K562 (cell line): Measurements from ENCODE around the gene ESR2. TPM values are rescaled to one million over a fixed set of nuclear protein-coding genes. Genes with fewer than 3 reads are reported as not detected.

Experiments used
- ARID2 ChIP-seq: fragments of 450-650 bp; IDR thresholded peaks from 2 replicates; pipeline ENCODE4 v1.6.1; 2017; ENCODE audit warnings: antibody characterized with exemption, mild to moderate bottlenecking
- ATF4 ChIP-seq: fragments of 450-650 bp; formaldehyde crosslinking; IDR thresholded peaks from 2 replicates; pipeline ENCODE4 v1.4.0; 2022; ENCODE audit warnings: mild to moderate bottlenecking, moderate library complexity
- C11orf30 ChIP-seq: fragments of 450-650 bp; IDR thresholded peaks from 2 replicates; pipeline ENCODE4 v1.6.1; 2016; ENCODE audit warnings: low read depth, mild to moderate bottlenecking
- CHD1 ChIP-seq: fragments of 200-600 bp; sonication (generic); IDR thresholded peaks from one replicate; pipeline ENCODE4 v1.6.1; 2012; ENCODE audit warnings: mild to moderate bottlenecking, moderate library complexity, low read length, inconsistent platforms
- EP400 ChIP-seq: fragments of 450-650 bp; IDR thresholded peaks from 2 replicates; pipeline ENCODE4 v1.6.1; 2017; ENCODE audit warnings: antibody characterized with exemption, mild to moderate bottlenecking, moderate library complexity
- HDGF ChIP-seq: fragments of 450-650 bp; IDR thresholded peaks from 2 replicates; pipeline ENCODE4 v1.6.1; 2016
- IRF1 ChIP-seq: sonication (generic); formaldehyde crosslinking; IDR thresholded peaks from 2 replicates; pipeline ENCODE4 v1.8.0; 2022; ENCODE audit warnings: missing genetic modification reagents, mild to moderate bottlenecking, borderline replicate concordance
- MAX ChIP-seq: sonication (generic); formaldehyde crosslinking; IDR thresholded peaks from 2 replicates; pipeline ENCODE4 v1.9.0; 2022; ENCODE audit warnings: mild to moderate bottlenecking, missing genetic modification reagents
- MTA3 ChIP-seq: fragments of 450-650 bp; formaldehyde crosslinking; IDR thresholded peaks from 2 replicates; pipeline ENCODE4 v1.6.1; 2017; ENCODE audit warnings: mild to moderate bottlenecking, borderline replicate concordance
- MYBL2 ChIP-seq, 2 experiments: fragments of 450-650 bp in 1 of 2; sonication (generic) in 1 of 2; formaldehyde crosslinking in 1 of 2; IDR thresholded peaks; 2 replicates each; pipeline versions ENCODE4 v1.6.1 to v1.8.1; 2017 to 2022; ENCODE audit warnings: borderline replicate concordance in 1 of 2, inconsistent platforms in 1 of 2, low read depth in 1 of 2, mild to moderate bottlenecking in 1 of 2, missing genetic modification reagents in 1 of 2, moderate library complexity in 1 of 2
- NFXL1 ChIP-seq: fragments of 450-650 bp; formaldehyde crosslinking; IDR thresholded peaks from 2 replicates; pipeline ENCODE4 v1.4.0; 2021; ENCODE audit warnings: mild to moderate bottlenecking
- NR2C1 ChIP-seq, 2 experiments: fragments of 450-650 bp; IDR thresholded peaks; 2 replicates each; pipeline ENCODE4 v1.6.1; 2017; ENCODE audit warnings: mild to moderate bottlenecking in 2 of 2, antibody characterized with exemption in 1 of 2, inconsistent platforms in 1 of 2, missing compliant biosample characterization in 1 of 2, missing genetic modification characterization in 1 of 2
- PHTF2 ChIP-seq: fragments of 250-450 bp; sonication (Bioruptor Pico); IDR thresholded peaks from 2 replicates; pipeline ENCODE4 v1.5.0; 2021; ENCODE audit warnings: mild to moderate bottlenecking
- PYGO2 ChIP-seq: fragments of 450-650 bp; IDR thresholded peaks from 2 replicates; pipeline ENCODE4 v1.6.1; 2016; ENCODE audit warnings: mild to moderate bottlenecking, missing genetic modification characterization, moderate library complexity, missing compliant biosample characterization
- STAT5A ChIP-seq: IDR thresholded peaks from 2 replicates; pipeline ENCODE4 v1.6.1; 2012; ENCODE audit warnings: low read length, inconsistent platforms, borderline replicate concordance
- THRB ChIP-seq: fragments of 450-650 bp; formaldehyde crosslinking; conservative IDR thresholded peaks from 2 replicates; pipeline ENCODE4 v1.4.0; 2022; ENCODE audit warnings: mild to moderate bottlenecking, missing genetic modification characterization
- U2AF2 ChIP-seq: fragments of 200-400 bp; formaldehyde crosslinking; optimal IDR thresholded peaks from 2 replicates; pipeline ENCODE3; 2017; ENCODE audit warnings: low read depth, mild to moderate bottlenecking, low read length
- XRCC3 ChIP-seq: fragments of 450-650 bp; IDR thresholded peaks from 2 replicates; pipeline ENCODE4 v1.6.1; 2017; ENCODE audit warnings: mild to moderate bottlenecking, moderate library complexity
- ZKSCAN8 ChIP-seq: fragments of 200-800 bp; sonication (Bioruptor generic); IDR thresholded peaks from 2 replicates; pipeline ENCODE4 v1.6.1; 2016; ENCODE audit warnings: missing genetic modification characterization, missing compliant biosample characterization
- ZNF592 ChIP-seq: fragments of 450-650 bp; IDR thresholded peaks from 2 replicates; pipeline ENCODE4 v1.6.1; 2017; ENCODE audit warnings: antibody characterized with exemption, mild to moderate bottlenecking
- polyA plus RNA-seq, 8 experiments: library from polyadenylated mRNA; depleted of rRNA in 4 of 8; stranded (reverse) in 5 of 8; unstranded in 3 of 8; fragments of >200 nt; fragmentation: Nextera tagmentation in 2 of 8; fragmentation: Illumina TruSeq in 1 of 8; extraction: Ambion mirVana in 2 of 8; extraction: Trizol in 1 of 8; gene quantifications; 2 replicates each; pipeline versions ENCODE4 v1.2.1 to v1.2.3, GENCODE V29; 2011 to 2014; ENCODE audit warnings: inconsistent platforms in 1 of 8, missing spikeins in 1 of 8
- total RNA-seq, 7 experiments: library from RNA; depleted of rRNA in 6 of 7; stranded (reverse); fragments of >200 nt in 6 of 7; fragmentation: Illumina TruSeq in 2 of 7; extraction: Trizol in 2 of 7; gene quantifications; 2 replicates each; pipeline versions ENCODE4 v1.2.1 to v1.2.3, GENCODE V29; 2011 to 2021; ENCODE audit warnings: low replicate concordance in 1 of 7
- TF ChIP-seq, protein P1 (sequence below): fragments of 450-650 bp; IDR thresholded peaks from 2 replicates; pipeline ENCODE4 v1.6.1; 2016; ENCODE audit warnings: missing biosample characterization, missing genetic modification characterization

ESR2 gene
- total and polyA plus RNA-seq, 9 of the 15 experiments (the other 6 are each of a cell fraction or from before 2014, with no cell fraction given), result 0.07 to 3.8 (median 2.0) TPM

GRCh38 chr14:64266239-64266638, 27.9 kb downstream of the ESR2 start (continued):
- no peak for TF ChIP-seq ZNF592
- TF ChIP-seq CHD1, result no peak
- TF ChIP-seq EP400, result peak; percentile 37; the same call in 1 of the 2 replicates
- TF ChIP-seq NR2C1 (IDR thresholded peaks at IDR 0.05), result no peak
- TF ChIP-seq NR2C1 (tag; IDR thresholded peaks at IDR 0.05), result no peak
- no peak for TF ChIP-seq MAX (CRISPR knock-in tag)
- peak; percentile 42; the same call in 1 of the 2 replicates for TF ChIP-seq C11orf30
- no peak for TF ChIP-seq STAT5A
- TF ChIP-seq NFXL1, result no peak
- TF ChIP-seq THRB (CRISPR knock-in tag), result no peak
- TF ChIP-seq ZKSCAN8 (CRISPR knock-in tag), result no peak
- no peak for TF ChIP-seq PYGO2 (tag)
- TF ChIP-seq, protein P1, sequence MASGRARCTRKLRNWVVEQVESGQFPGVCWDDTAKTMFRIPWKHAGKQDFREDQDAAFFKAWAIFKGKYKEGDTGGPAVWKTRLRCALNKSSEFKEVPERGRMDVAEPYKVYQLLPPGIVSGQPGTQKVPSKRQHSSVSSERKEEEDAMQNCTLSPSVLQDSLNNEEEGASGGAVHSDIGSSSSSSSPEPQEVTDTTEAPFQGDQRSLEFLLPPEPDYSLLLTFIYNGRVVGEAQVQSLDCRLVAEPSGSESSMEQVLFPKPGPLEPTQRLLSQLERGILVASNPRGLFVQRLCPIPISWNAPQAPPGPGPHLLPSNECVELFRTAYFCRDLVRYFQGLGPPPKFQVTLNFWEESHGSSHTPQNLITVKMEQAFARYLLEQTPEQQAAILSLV, result no peak
- no peak for TF ChIP-seq U2AF2
- TF ChIP-seq IRF1 (CRISPR knock-in tag), result no peak
- no peak for TF ChIP-seq MTA3
- TF ChIP-seq ARID2, result no peak
- no peak for TF ChIP-seq MYBL2 (IDR thresholded peaks at IDR 0.05; ENCODE audit: low read depth)
- TF ChIP-seq MYBL2 (CRISPR knock-in tag; IDR thresholded peaks at IDR 0.05; ENCODE audit: borderline replicate concordance), result no peak
- TF ChIP-seq HDGF, result no peak
- no peak for TF ChIP-seq PHTF2
- TF ChIP-seq XRCC3, result no peak
- peak; percentile 61 for TF ChIP-seq ATF4 (CRISPR knock-in tag)
